HL-60/S4 treated with retinoic acid at 250 ng/mL for 4 days and 3 days (cell line): ENCODE data around the gene IL12RB1.
"Not testable (repeated sequence)": the region's sequence is repeated elsewhere in the genome, so short reads cannot be mapped to it uniquely, and the experiment has no call there.

Experiments used
- in situ Hi-C: fragments of 300-500 bp; cut with MboI; formaldehyde crosslinking; loops from 2 replicates; pipeline ENCODE4 v1.7.0; 2022; ENCODE audit warnings: low sequenced_read_pairs

IL12RB1 gene

GRCh38 chr19:18051887-18052286 is 34.8 kb downstream of the IL12RB1 start:
- in situ Hi-C loops, result loop anchor here (5.0 kb wide), 1 partner anchor 35 kb away; no protein-coding TSS in a partner anchor

GRCh38 chr19:18049385-18049784 is 37.3 kb downstream of the IL12RB1 start:
- in situ Hi-C loops, result no loop called here

GRCh38 chr19:18046059-18046718 is 40.5 kb downstream of the IL12RB1 start:
- in situ Hi-C loops, result no loop called here

- in situ Hi-C loops, result no loop called here
Observed at GRCh38 chr19:18045307-18046050, 41.3 kb downstream of the IL12RB1 start.

GRCh38 chr19:18044825-18045304 is 41.9 kb downstream of the IL12RB1 start:
- in situ Hi-C loops, result no loop called here

GRCh38 chr19:18043676-18044075 is 43.1 kb downstream of the IL12RB1 start:
- in situ Hi-C loops, result no loop called here

GRCh38 chr19:18041054-18041453 is 45.7 kb downstream of the IL12RB1 start:
- in situ Hi-C loops, result no loop called here

GRCh38 chr19:18032102-18032501 is 54.6 kb downstream of the IL12RB1 start:
- in situ Hi-C loops, result not testable (repeated sequence)

GRCh38 chr19:18031401-18031800 is 55.3 kb downstream of the IL12RB1 start:
- in situ Hi-C loops, result not testable (repeated sequence)

GRCh38 chr19:18029617-18030338 is 57.0 kb downstream of the IL12RB1 start:
- in situ Hi-C loops, result no loop called here

- in situ Hi-C loops, result no loop called here
Observed at GRCh38 chr19:18027151-18027550, 59.6 kb downstream of the IL12RB1 start.

- in situ Hi-C loops, result no loop called here
Observed at GRCh38 chr19:18023622-18024251, 63.0 kb downstream of the IL12RB1 start.

GRCh38 chr19:18021121-18021755 is 65.5 kb downstream of the IL12RB1 start:
- in situ Hi-C loops, result no loop called here

- in situ Hi-C loops, result no loop called here
Observed at GRCh38 chr19:18020212-18021085, 66.3 kb downstream of the IL12RB1 start.

- in situ Hi-C loops, result loop anchor here (5.0 kb wide), 1 partner anchor 35 kb away; no protein-coding TSS in a partner anchor
Observed at GRCh38 chr19:18017275-18018083, 69.3 kb downstream of the IL12RB1 start.

GRCh38 chr19:18016209-18016910 is 70.4 kb downstream of the IL12RB1 start:
- in situ Hi-C loops, result loop anchor here (5.0 kb wide), 1 partner anchor 36 kb away; no protein-coding TSS in a partner anchor

GRCh38 chr19:18014197-18014596 is 72.5 kb downstream of the IL12RB1 start:
- in situ Hi-C loops, result no loop called here
